Measurements from ENCODE around the gene PI4K2B.

The PI4K2B gene

GRCh38 chr4:25258980-25259578 is 25.2 kb downstream of the PI4K2B start:
- Histone ChIP-seq H3K9me3 (ENCODE audit: control insufficient read depth, low read length) (no peaks in the 10 kb centered on the region), H3K36me3 (ENCODE audit: control insufficient read depth, insufficient read depth, low read length) (no peaks in the 10 kb centered on the region), H3K4me1 (ENCODE audit: control insufficient read depth, insufficient read depth, low read length) (no peaks in the 10 kb centered on the region), H3K4me3 (ENCODE audit: insufficient read depth, low read depth, low read length) (no peak overlapping the region), H3K27ac (ENCODE audit: insufficient read depth, low read depth, low read length, poor library complexity, severe bottlenecking) (no peak overlapping the region), H3K27me3 (ENCODE audit: control insufficient read depth, insufficient read depth, low read length, poor library complexity, severe bottlenecking) (no peaks in the 10 kb centered on the region)
- 92 to 97% methylated on average over 2 of the region's 2 CpGs for WGBS, 2 experiments

- H3K27ac ChIP-seq (ENCODE audit: insufficient read depth, low read depth, low read length, poor library complexity, severe bottlenecking): no peak overlapping the region
- 91 to 93% methylated on average over 3 of the region's 3 CpGs for WGBS, 2 experiments
- no peaks in the 10 kb centered on the region for H3K9me3 ChIP-seq (ENCODE audit: control insufficient read depth, low read length)
- no peak overlapping the region for H3K4me3 ChIP-seq (ENCODE audit: insufficient read depth, low read depth, low read length)
- H3K27me3 ChIP-seq (ENCODE audit: control insufficient read depth, insufficient read depth, low read length, poor library complexity, severe bottlenecking): no peaks in the 10 kb centered on the region
- H3K36me3 ChIP-seq (ENCODE audit: control insufficient read depth, insufficient read depth, low read length): no peaks in the 10 kb centered on the region
- no peaks in the 10 kb centered on the region for H3K4me1 ChIP-seq (ENCODE audit: control insufficient read depth, insufficient read depth, low read length)
These were observed 38.0 kb downstream of the PI4K2B start for GRCh38 chr4:25271866-25272265.

- H3K36me3 ChIP-seq (ENCODE audit: control insufficient read depth, insufficient read depth, low read length): no peaks in the 10 kb centered on the region
- WGBS, 2 experiments: 76 to 77% methylated on average over 3 of the region's 4 CpGs
- H3K4me3 ChIP-seq (ENCODE audit: insufficient read depth, low read depth, low read length): no peak overlapping the region
- H3K27ac ChIP-seq (ENCODE audit: insufficient read depth, low read depth, low read length, poor library complexity, severe bottlenecking): no peak overlapping the region
- H3K9me3 ChIP-seq (ENCODE audit: control insufficient read depth, low read length): no peaks in the 10 kb centered on the region
- no peaks in the 10 kb centered on the region for H3K4me1 ChIP-seq (ENCODE audit: control insufficient read depth, insufficient read depth, low read length)
- H3K27me3 ChIP-seq (ENCODE audit: control insufficient read depth, insufficient read depth, low read length, poor library complexity, severe bottlenecking): no peaks in the 10 kb centered on the region
These were observed 46.4 kb downstream of the PI4K2B start for GRCh38 chr4:25280210-25280609.

GRCh38 chr4:25283948-25284347 is 50.1 kb downstream of the PI4K2B start:
- H3K9me3 ChIP-seq (ENCODE audit: control insufficient read depth, low read length): no peaks in the 10 kb centered on the region
- H3K36me3 ChIP-seq (ENCODE audit: control insufficient read depth, insufficient read depth, low read length): no peaks in the 10 kb centered on the region
- WGBS, 2 experiments: 91 to 92% methylated on average over 2 to 3 of the region's 3 CpGs
- no peak overlapping the region for H3K27ac ChIP-seq (ENCODE audit: insufficient read depth, low read depth, low read length, poor library complexity, severe bottlenecking)
- H3K27me3 ChIP-seq (ENCODE audit: control insufficient read depth, insufficient read depth, low read length, poor library complexity, severe bottlenecking): no peaks in the 10 kb centered on the region
- H3K4me3 ChIP-seq (ENCODE audit: insufficient read depth, low read depth, low read length): no peak overlapping the region
- no peaks in the 10 kb centered on the region for H3K4me1 ChIP-seq (ENCODE audit: control insufficient read depth, insufficient read depth, low read length)

GRCh38 chr4:25284466-25284865 is 50.6 kb downstream of the PI4K2B start:
- H3K4me3 ChIP-seq (ENCODE audit: insufficient read depth, low read depth, low read length): no peak overlapping the region
- no peaks in the 10 kb centered on the region for H3K9me3 ChIP-seq (ENCODE audit: control insufficient read depth, low read length)
- WGBS, 2 experiments: 90 to 92% methylated on average over 3 of the region's 3 CpGs
- H3K27ac ChIP-seq (ENCODE audit: insufficient read depth, low read depth, low read length, poor library complexity, severe bottlenecking): no peak overlapping the region
- no peaks in the 10 kb centered on the region for H3K36me3 ChIP-seq (ENCODE audit: control insufficient read depth, insufficient read depth, low read length)
- no peaks in the 10 kb centered on the region for H3K27me3 ChIP-seq (ENCODE audit: control insufficient read depth, insufficient read depth, low read length, poor library complexity, severe bottlenecking)
- no peaks in the 10 kb centered on the region for H3K4me1 ChIP-seq (ENCODE audit: control insufficient read depth, insufficient read depth, low read length)

- Histone ChIP-seq H3K27ac (ENCODE audit: insufficient read depth, low read depth, low read length, poor library complexity, severe bottlenecking) (no peak overlapping the region), H3K9me3 (ENCODE audit: control insufficient read depth, low read length) (no peaks in the 10 kb centered on the region), H3K27me3 (ENCODE audit: control insufficient read depth, insufficient read depth, low read length, poor library complexity, severe bottlenecking) (no peaks in the 10 kb centered on the region), H3K36me3 (ENCODE audit: control insufficient read depth, insufficient read depth, low read length) (no peaks in the 10 kb centered on the region), H3K4me3 (ENCODE audit: insufficient read depth, low read depth, low read length) (no peak overlapping the region), H3K4me1 (ENCODE audit: control insufficient read depth, insufficient read depth, low read length) (no peaks in the 10 kb centered on the region)
- WGBS, 2 experiments: 89 to 94% methylated on average over 11 of the region's 11 CpGs
These were observed 56.7 kb downstream of the PI4K2B start for GRCh38 chr4:25290490-25291067.

GRCh38 chr4:25291158-25291733 is 57.4 kb downstream of the PI4K2B start:
- Histone ChIP-seq H3K27me3 (ENCODE audit: control insufficient read depth, insufficient read depth, low read length, poor library complexity, severe bottlenecking) (no peaks in the 10 kb centered on the region), H3K36me3 (ENCODE audit: control insufficient read depth, insufficient read depth, low read length) (no peaks in the 10 kb centered on the region), H3K9me3 (ENCODE audit: control insufficient read depth, low read length) (no peaks in the 10 kb centered on the region), H3K27ac (ENCODE audit: insufficient read depth, low read depth, low read length, poor library complexity, severe bottlenecking) (no peak overlapping the region), H3K4me1 (ENCODE audit: control insufficient read depth, insufficient read depth, low read length) (no peaks in the 10 kb centered on the region), H3K4me3 (ENCODE audit: insufficient read depth, low read depth, low read length) (no peak overlapping the region)
- WGBS, 2 experiments: 89% methylated on average over 12 of the region's 12 CpGs

- no peaks in the 10 kb centered on the region for H3K27me3 ChIP-seq (ENCODE audit: control insufficient read depth, insufficient read depth, low read length, poor library complexity, severe bottlenecking)
- WGBS, 2 experiments: 91 to 93% methylated on average over 3 to 5 of the region's 5 CpGs
- H3K4me3 ChIP-seq (ENCODE audit: insufficient read depth, low read depth, low read length): no peak overlapping the region
- no peak overlapping the region for H3K27ac ChIP-seq (ENCODE audit: insufficient read depth, low read depth, low read length, poor library complexity, severe bottlenecking)
- H3K4me1 ChIP-seq (ENCODE audit: control insufficient read depth, insufficient read depth, low read length): no peaks in the 10 kb centered on the region
- no peaks in the 10 kb centered on the region for H3K9me3 ChIP-seq (ENCODE audit: control insufficient read depth, low read length)
- no peaks in the 10 kb centered on the region for H3K36me3 ChIP-seq (ENCODE audit: control insufficient read depth, insufficient read depth, low read length)
These were observed 63.9 kb downstream of the PI4K2B start for GRCh38 chr4:25297528-25298242.

GRCh38 chr4:25299476-25300203 is 65.8 kb downstream of the PI4K2B start:
- no peaks in the 10 kb centered on the region for H3K9me3 ChIP-seq (ENCODE audit: control insufficient read depth, low read length)
- no peak overlapping the region for H3K27ac ChIP-seq (ENCODE audit: insufficient read depth, low read depth, low read length, poor library complexity, severe bottlenecking)
- no peaks in the 10 kb centered on the region for H3K36me3 ChIP-seq (ENCODE audit: control insufficient read depth, insufficient read depth, low read length)
- no peaks in the 10 kb centered on the region for H3K4me1 ChIP-seq (ENCODE audit: control insufficient read depth, insufficient read depth, low read length)
- H3K4me3 ChIP-seq (ENCODE audit: insufficient read depth, low read depth, low read length): no peak overlapping the region
- H3K27me3 ChIP-seq (ENCODE audit: control insufficient read depth, insufficient read depth, low read length, poor library complexity, severe bottlenecking): no peaks in the 10 kb centered on the region
- 76 to 77% methylated on average over 10 of the region's 10 CpGs for WGBS, 2 experiments

- no peaks in the 10 kb centered on the region for H3K9me3 ChIP-seq (ENCODE audit: control insufficient read depth, low read length)
- no peaks in the 10 kb centered on the region for H3K27me3 ChIP-seq (ENCODE audit: control insufficient read depth, insufficient read depth, low read length, poor library complexity, severe bottlenecking)
- no peak overlapping the region for H3K27ac ChIP-seq (ENCODE audit: insufficient read depth, low read depth, low read length, poor library complexity, severe bottlenecking)
- H3K4me1 ChIP-seq (ENCODE audit: control insufficient read depth, insufficient read depth, low read length): no peaks in the 10 kb centered on the region
- WGBS, 2 experiments: 93 to 95% methylated on average over 4 of the region's 4 CpGs
- H3K4me3 ChIP-seq (ENCODE audit: insufficient read depth, low read depth, low read length): no peak overlapping the region
- H3K36me3 ChIP-seq (ENCODE audit: control insufficient read depth, insufficient read depth, low read length): no peaks in the 10 kb centered on the region
These were observed 67.6 kb downstream of the PI4K2B start for GRCh38 chr4:25301471-25301870.

All from ectodermal cell (in vitro differentiated cells).